Effector memory CD8-positive, alpha-beta T cell (primary cell): ENCODE results near the gene CSH2.
A peak's percentile ranks its signal among the peaks of the same experiment; 100 is the strongest.
"Not testable (repeated sequence)": the region's sequence is repeated elsewhere in the genome, so short reads cannot be mapped to it uniquely, and the experiment has no call there.

ENCODE experiments used
- ATAC-seq: fragments of 150-1000 bp; cut with Tn5 transposase; replicated peaks from 2 replicates; pipeline ENCODE4 v1.10.0; 2021; ENCODE audit warnings: mild to moderate bottlenecking, moderate library complexity
- DNase-seq, 3 experiments: peaks; one replicate each; pipeline ENCODE4 v3.0.0; 2021
- H3K27ac Mint-ChIP-seq, 2 donors: one replicate each; pipeline ENCODE4 v1.8.0; 2022; ENCODE audit warnings: mild to moderate bottlenecking in 2 of 2, mixed read lengths in 2 of 2, moderate library complexity in 2 of 2
- H3K27me3 Mint-ChIP-seq, 2 donors: one replicate each; pipeline ENCODE4 v1.8.0; 2022; ENCODE audit warnings: mixed read lengths in 2 of 2
- H3K36me3 Mint-ChIP-seq: one replicate; pipeline ENCODE4 v1.8.0; 2022; ENCODE audit warnings: mild to moderate bottlenecking, moderate library complexity, mixed read lengths; ENCODE audit not compliant: insufficient read depth
- H3K4me1 Mint-ChIP-seq, 2 donors: one replicate each; pipeline ENCODE4 v1.8.0; 2022; ENCODE audit warnings: low read depth in 2 of 2, mixed read lengths in 2 of 2
- H3K4me3 Mint-ChIP-seq, 2 donors: one replicate each; pipeline ENCODE4 v1.8.0; 2022; ENCODE audit warnings: mild to moderate bottlenecking in 2 of 2, mixed read lengths in 2 of 2, moderate library complexity in 2 of 2
- H3K9me3 Mint-ChIP-seq, 2 donors: one replicate each; pipeline ENCODE4 v1.8.0; 2022; ENCODE audit warnings: mixed read lengths in 2 of 2
- total RNA-seq, 9 experiments: gene quantifications; one replicate each; lab custom pipeline; 2026; lab: John Stamatoyannopoulos, UW

The CSH2 gene
- total RNA-seq, result 0 reads per million in 9 experiments

DNA sequence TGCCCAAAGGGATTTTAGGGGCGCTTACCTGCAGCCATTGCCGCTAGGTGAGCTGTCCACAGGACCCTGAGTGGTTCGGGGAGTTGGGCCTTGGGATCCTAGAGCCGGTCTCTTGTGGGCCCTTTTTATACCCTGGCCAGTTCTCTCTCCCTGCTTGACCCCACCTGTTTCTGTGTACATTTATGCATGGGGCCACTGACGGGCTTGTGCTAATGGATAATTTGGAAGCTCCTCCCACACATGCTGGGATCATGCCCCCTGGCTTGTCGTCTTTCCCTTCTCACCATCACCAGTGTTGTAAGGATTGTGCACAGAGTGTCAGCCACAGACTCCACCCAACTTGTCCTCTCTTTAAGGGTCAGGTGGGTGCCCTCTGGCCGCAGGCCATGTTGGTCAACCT, at the start of gene CSH2:
Gene CSH2, minus strand, starts transcription at position 101 of the 400 bp plus-strand sequence. Its CDS starts 63 bp downstream, at position 38.
- not testable (repeated sequence) for H3K9me3 Mint-ChIP-seq, ATAC-seq, H3K4me3 Mint-ChIP-seq, DNase-seq, H3K27ac Mint-ChIP-seq, H3K4me1 Mint-ChIP-seq, H3K36me3 Mint-ChIP-seq
- peaks cover 18 to 23% of the 10 kb centered on the region in 2 donors for H3K27me3 Mint-ChIP-seq

DNA sequence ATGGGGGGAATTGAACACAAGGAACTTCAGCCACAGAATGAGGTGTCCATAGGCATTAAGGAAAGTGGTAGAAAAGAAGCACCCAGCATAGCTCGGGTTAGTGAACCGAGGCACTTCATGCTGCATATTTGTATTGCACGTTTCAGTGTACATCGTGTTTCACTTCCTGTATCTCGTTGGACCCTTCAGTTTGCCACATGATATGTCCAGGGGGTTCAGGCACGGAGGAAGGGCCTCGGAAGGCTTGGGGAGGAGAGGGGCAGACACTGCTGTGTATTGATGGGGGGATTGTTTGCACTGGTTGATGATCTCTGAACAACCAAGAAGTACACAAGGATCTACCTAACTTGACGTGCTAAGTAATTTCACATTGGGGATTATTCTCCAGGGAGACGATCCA, 48.9 kb upstream of the CSH2 start:
- Mint-ChIP-seq H3K27ac (peak overlapping the region in 1 of 2 donors; percentile 62), H3K4me1 (peaks cover 6 to 12% of the 10 kb centered on the region in 2 donors)
- H3K9me3 Mint-ChIP-seq, DNase-seq, ATAC-seq, H3K4me3 Mint-ChIP-seq, H3K36me3 Mint-ChIP-seq, H3K27me3 Mint-ChIP-seq: not testable (repeated sequence)

DNA sequence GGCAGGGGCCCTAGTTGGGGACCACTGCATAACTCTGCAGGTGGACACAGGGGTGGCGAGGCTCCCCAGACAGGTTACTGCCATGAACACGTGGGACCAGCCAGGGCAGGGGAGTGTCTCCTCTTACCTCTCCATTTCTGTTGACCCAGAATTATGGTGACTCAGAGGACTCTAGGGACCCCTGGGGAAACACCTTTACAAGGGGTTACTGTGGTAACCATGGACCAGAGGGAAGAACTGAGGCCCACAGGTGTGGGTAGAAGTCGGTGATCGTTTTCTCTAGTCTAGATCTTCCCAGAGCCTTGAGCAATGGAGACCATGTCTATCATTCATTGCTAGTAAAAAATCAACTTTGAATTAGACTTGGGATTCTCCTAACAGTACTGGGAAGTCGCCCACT, 47.3 kb upstream of the CSH2 start:
- not testable (repeated sequence) for H3K27ac Mint-ChIP-seq, H3K4me3 Mint-ChIP-seq, ATAC-seq, H3K9me3 Mint-ChIP-seq, DNase-seq, H3K27me3 Mint-ChIP-seq, H3K36me3 Mint-ChIP-seq
- H3K4me1 Mint-ChIP-seq, result peaks cover 6 to 12% of the 10 kb centered on the region in 2 donors

DNA sequence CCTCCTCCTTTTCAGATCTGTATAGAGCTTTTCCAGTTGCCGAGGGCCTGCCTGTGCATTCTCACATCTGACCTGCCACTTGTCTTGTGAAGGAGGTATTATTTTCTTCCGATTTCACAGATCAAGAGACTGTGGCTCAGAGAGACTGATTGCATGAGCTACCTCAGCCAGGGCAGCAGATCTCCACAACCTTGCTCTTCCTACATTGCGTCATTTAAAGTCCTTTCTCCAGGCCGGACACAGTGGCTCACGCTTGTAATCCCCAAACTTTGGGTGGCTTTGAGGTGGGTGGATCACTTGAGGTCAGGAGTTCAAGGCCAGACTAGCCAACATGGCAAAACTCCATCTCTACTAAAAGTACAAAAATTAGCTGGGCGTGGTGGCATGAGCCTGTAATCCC, 46.6 kb upstream of the CSH2 start:
- not testable (repeated sequence) for ATAC-seq, H3K27ac Mint-ChIP-seq, H3K4me3 Mint-ChIP-seq, H3K27me3 Mint-ChIP-seq, DNase-seq, H3K9me3 Mint-ChIP-seq, H3K36me3 Mint-ChIP-seq
- H3K4me1 Mint-ChIP-seq, result peaks cover 6 to 12% of the 10 kb centered on the region in 2 donors

DNA sequence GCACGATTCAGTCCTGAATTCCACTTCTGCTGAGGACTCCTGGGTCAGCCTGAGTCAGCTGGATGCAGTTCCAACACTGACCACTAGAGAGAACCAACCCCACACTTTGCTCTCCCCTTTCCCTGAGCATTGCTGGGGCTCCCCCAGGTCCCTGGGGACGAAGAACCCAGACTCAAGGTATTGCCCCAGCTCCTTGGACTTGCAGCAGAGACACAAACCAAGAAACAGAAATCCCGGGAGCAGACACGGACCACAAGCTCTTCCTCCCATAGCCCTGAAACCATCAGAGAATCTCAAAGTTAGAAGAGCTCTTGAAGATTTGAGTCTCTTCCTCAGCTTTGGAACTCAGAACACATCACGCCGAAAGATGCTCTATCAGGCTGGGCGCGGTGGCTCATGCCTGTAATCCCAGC, 45.8 kb upstream of the CSH2 start:
- Mint-ChIP-seq H3K4me1 (peaks cover 6 to 12% of the 10 kb centered on the region in 2 donors), H3K27ac (peak overlapping the region; percentile 23 to 63), H3K9me3 (no peaks in the 10 kb centered on the region), H3K27me3 (peaks cover 5 to 9% of the 10 kb centered on the region in 2 donors), H3K36me3 (no peaks in the 10 kb centered on the region), H3K4me3 (peak overlapping the region in 1 of 2 donors; percentile 2)
- peak; percentile 97 for ATAC-seq
- peak; percentile 71 to 81 (median 77) for DNase-seq

DNA sequence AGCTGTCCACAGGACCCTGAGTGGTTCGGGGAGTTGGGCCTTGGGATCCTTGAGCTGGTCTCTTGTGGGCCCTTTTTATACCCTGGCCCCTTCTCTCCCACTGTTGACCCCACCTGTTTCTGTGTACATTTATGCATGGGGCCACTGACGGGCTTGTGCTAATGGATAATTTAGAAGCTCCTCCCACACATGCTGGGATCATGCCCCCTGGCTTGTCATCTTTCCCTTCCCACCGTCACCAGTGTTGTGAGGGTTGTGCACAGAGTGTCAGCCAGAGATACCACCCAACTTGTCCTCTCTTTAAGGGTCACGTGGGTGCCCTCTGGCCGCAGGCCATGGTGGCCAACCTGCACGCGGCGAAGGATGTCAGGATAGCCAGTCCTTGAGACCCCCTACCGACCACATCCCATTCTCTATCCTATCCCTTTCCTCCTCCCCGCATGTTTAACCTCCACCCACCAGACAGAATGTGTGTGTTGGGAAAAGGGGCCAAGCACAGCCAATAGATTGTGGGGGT, 45.4 kb upstream of the CSH2 start, which contains the start of gene GH1:
Gene GH1, minus strand, starts transcription at position 51 of the 517 bp plus-strand sequence. CDS start 63 bp downstream, outside the sequence.
- Mint-ChIP-seq H3K4me3 (peak within 1 kb of the TSS in 1 of 2 donors; percentile 2), H3K4me1 (peaks cover 6 to 12% of the 10 kb centered on the region in 2 donors), H3K27ac (peak within 1 kb of the TSS; percentile 23 to 63)
- not testable (repeated sequence) for H3K9me3 Mint-ChIP-seq, H3K27me3 Mint-ChIP-seq, DNase-seq, ATAC-seq, H3K36me3 Mint-ChIP-seq

DNA sequence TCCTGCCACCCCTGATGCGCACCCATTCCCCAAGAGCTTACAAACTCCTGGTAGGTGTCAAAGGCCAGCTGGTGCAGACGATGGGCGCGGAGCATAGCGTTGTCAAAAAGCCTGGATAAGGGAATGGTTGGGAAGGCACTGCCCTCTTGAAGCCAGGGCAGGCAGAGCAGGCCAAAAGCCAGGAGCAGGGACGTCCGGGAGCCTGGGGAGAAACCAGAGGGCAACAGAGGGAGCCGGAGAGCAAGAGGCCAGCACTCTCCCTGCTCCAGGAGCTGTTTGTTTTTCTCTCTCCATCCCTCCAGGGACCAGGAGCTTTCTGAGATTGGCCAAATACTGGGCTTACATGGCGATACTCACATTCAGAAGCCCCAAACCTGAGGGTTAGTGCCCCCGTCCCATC, 44.8 kb upstream of the CSH2 start:
- H3K4me3 Mint-ChIP-seq, result no peak overlapping the region
- H3K36me3 Mint-ChIP-seq, result no peaks in the 10 kb centered on the region
- ATAC-seq, result no peak
- peaks cover 6 to 12% of the 10 kb centered on the region in 2 donors for H3K4me1 Mint-ChIP-seq
- DNase-seq, result no peak
- peaks cover 5 to 9% of the 10 kb centered on the region in 2 donors for H3K27me3 Mint-ChIP-seq
- no peaks in the 10 kb centered on the region for H3K9me3 Mint-ChIP-seq
- H3K27ac Mint-ChIP-seq, result no peak overlapping the region

DNA sequence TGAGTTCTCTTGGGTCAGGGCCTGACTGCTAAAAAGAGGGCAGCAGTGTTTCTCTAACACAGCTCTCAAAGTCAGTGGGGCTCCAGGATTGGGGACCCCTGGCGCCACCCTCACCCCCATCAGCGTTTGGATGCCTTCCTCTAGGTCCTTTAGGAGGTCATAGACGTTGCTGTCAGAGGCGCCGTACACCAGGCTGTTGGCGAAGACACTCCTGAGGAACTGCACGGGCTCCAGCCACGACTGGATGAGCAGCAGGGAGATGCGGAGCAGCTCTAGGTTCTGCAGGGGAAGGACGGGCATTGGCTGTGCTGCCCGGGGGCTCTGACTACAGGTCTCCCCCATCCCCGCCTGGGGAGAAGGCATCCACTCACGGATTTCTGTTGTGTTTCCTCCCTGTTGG, 44.2 kb upstream of the CSH2 start:
- no peak overlapping the region for H3K27ac Mint-ChIP-seq
- peaks cover 6 to 12% of the 10 kb centered on the region in 2 donors for H3K4me1 Mint-ChIP-seq
- no peaks in the 10 kb centered on the region for H3K36me3 Mint-ChIP-seq
- H3K9me3 Mint-ChIP-seq, result no peaks in the 10 kb centered on the region
- H3K4me3 Mint-ChIP-seq, result no peak overlapping the region
- DNase-seq (no peak), ATAC-seq (no peak)
- H3K27me3 Mint-ChIP-seq, result peaks cover 5 to 9% of the 10 kb centered on the region in 2 donors

DNA sequence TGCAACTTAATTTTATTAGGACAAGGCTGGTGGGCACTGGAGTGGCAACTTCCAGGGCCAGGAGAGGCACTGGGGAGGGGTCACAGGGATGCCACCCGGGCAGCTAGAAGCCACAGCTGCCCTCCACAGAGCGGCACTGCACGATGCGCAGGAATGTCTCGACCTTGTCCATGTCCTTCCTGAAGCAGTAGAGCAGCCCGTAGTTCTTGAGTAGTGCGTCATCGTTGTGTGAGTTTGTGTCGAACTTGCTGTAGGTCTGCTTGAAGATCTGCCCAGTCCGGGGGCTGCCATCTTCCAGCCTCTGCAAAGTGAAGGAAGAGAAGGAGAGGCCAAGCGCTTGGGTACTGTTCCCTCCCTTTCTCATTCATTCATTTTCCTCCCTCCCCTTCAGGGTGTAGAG, 43.7 kb upstream of the CSH2 start:
- not testable (repeated sequence) for H3K4me1 Mint-ChIP-seq, H3K4me3 Mint-ChIP-seq, H3K27me3 Mint-ChIP-seq, DNase-seq, H3K9me3 Mint-ChIP-seq, H3K27ac Mint-ChIP-seq, ATAC-seq, H3K36me3 Mint-ChIP-seq

DNA sequence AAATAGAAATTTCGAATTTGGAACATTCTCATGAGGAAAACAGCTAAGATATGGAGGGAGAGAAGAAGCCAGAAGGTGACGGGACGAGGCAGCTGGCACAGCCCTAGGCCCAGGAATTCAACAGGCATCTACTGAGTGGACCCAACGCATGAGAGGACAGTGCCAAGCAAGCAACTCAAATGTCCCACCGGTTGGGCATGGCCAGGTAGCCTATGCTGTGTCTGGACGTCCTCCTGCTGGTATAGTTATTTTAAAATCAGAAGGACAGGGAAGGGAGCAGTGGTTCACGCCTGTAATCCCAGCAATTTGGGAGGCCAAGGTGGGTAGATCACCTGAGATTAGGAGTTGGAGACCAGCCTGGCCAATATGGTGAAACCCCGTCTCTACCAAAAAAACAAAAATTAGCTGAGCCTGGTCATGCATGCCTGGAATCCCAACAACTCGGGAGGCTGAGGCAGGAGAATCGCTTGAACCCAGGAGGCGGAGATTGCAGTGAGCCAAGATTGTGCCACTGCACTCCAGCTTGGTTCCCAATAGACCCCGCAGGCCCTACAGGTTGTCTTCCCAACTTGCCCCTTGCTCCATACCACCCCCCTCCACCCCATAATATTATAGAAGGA, 43.2 kb upstream of the CSH2 start:
- DNase-seq (no peak), ATAC-seq (no peak)
- Mint-ChIP-seq H3K4me1 (peaks cover 6 to 12% of the 10 kb centered on the region in 2 donors), H3K4me3 (no peak overlapping the region), H3K36me3 (no peaks in the 10 kb centered on the region), H3K9me3 (no peaks in the 10 kb centered on the region), H3K27me3 (peaks cover 5 to 10% of the 10 kb centered on the region in 2 donors), H3K27ac (no peak overlapping the region)

DNA sequence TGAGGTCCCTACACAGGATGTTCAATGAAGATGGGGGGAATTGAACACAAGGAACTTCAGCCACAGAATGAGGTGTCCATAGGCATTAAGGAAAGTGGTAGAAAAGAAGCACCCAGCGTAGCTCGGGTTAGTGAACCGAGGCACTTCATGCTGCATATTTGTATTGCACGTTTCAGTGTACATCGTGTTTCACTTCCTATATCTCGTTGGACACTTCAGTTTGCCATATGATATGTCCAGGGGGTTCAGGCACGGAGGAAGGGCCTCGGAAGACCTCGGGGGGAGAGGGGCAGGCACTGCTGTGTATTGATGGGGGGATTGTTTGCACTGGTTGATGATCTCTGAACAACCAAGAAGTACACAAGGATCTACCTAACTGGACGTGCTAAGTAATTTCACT, 42.3 kb upstream of the CSH2 start:
- ATAC-seq, DNase-seq, H3K27ac Mint-ChIP-seq, H3K4me3 Mint-ChIP-seq, H3K9me3 Mint-ChIP-seq, H3K36me3 Mint-ChIP-seq: not testable (repeated sequence)
- Mint-ChIP-seq H3K4me1 (peaks cover 9 to 16% of the 10 kb centered on the region in 2 donors), H3K27me3 (peaks cover 10 to 18% of the 10 kb centered on the region in 2 donors)

DNA sequence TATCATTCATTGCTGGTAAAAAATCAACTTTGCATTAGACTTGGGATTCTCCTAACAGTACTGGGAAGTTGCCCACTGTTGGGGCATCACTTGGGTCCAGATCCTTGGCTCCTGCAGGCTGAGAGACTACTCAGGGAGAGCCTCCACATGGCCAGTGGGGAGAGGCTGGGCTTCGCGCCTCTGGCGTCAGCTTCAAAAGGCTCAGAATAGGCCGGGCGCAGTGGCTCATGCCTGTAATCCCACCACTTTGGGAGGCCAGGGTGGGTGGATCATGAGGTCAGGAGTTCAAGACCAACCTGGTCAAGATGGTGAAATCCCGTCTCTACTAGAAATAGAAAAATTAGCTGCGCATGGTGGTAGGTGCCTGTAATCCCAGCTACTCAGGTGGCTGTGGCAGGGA, 41.0 kb upstream of the CSH2 start:
- H3K9me3 Mint-ChIP-seq, result no peaks in the 10 kb centered on the region
- DNase-seq (no peak), ATAC-seq (no peak)
- peaks cover 10 to 17% of the 10 kb centered on the region in 2 donors for H3K27me3 Mint-ChIP-seq
- no peak overlapping the region for H3K4me3 Mint-ChIP-seq
- peaks cover 9 to 13% of the 10 kb centered on the region in 2 donors for H3K4me1 Mint-ChIP-seq
- H3K27ac Mint-ChIP-seq, result no peak overlapping the region
- peaks cover 4% of the 10 kb centered on the region for H3K36me3 Mint-ChIP-seq

DNA sequence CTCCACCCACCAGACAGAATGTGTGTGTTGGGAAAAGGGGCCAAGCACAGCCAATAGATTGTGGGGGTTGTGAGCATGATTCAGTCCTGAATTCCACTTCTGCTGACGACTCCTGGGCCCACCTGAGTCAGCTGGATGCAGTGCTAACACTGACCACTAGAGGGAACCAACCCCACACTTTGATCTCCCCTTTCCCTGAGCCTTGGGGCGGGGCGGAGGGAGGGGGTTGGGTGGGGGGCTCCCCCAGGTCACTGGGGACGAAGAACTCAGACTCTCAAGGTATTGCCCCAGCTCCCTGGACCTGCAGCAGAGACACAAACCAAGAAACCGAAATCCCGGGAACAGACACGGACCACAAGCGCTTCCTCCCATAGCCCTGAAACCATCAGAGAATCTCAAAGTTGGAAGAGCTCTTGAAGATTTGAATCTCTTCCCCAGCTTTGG, 38.2 kb upstream of the CSH2 start:
- Mint-ChIP-seq H3K9me3 (no peaks in the 10 kb centered on the region), H3K4me3 (no peak overlapping the region), H3K4me1 (peaks cover 3 to 8% of the 10 kb centered on the region in 2 donors), H3K36me3 (peaks cover 4% of the 10 kb centered on the region), H3K27ac (no peak overlapping the region), H3K27me3 (peaks cover 5 to 9% of the 10 kb centered on the region in 2 donors)
- peak; percentile 81 for ATAC-seq
- peak; percentile 60 to 71 (median 64) for DNase-seq

DNA sequence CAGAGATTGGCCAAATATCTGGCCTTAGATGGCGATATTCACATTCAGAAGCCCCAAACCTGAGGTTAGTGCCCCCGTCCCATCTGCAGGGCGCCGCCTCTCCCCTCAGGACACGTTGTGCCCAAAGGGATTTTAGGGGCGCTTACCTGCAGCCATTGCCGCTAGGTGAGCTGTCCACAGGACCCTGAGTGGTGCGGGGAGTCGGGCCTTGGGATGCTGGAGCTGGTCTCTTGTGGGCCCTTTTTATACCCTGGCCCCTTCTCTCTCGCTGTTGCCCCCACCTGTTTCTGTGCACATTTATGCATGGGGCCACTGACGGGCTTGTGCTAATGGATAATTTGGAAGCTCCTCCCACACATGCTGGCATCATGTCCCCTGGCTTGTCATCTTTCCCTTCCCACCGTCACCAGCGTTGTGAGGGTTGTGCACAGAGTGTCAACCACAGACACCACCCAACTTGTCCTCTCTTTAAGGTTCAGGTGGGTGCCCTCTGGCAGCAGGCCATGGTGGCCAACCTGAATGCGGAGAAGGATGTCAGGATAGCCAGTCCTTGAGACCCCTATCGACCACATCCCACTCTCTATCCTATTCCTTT, 37.7 kb upstream of the CSH2 start, which contains the start of gene CSHL1:
Gene CSHL1, minus strand, starts transcription at position 218 of the 595 bp plus-strand sequence. Its CDS starts 62 bp downstream, at position 156.
- peaks cover 7% of the 10 kb centered on the region for H3K36me3 Mint-ChIP-seq
- no peak within 1 kb of the TSS for H3K4me3 Mint-ChIP-seq
- H3K4me1 Mint-ChIP-seq, result peaks cover 3 to 8% of the 10 kb centered on the region in 2 donors
- ATAC-seq, result no peak
- no peaks in the 10 kb centered on the region for H3K9me3 Mint-ChIP-seq
- DNase-seq, result no peak
- H3K27me3 Mint-ChIP-seq, result peaks cover 5 to 9% of the 10 kb centered on the region in 2 donors
- H3K27ac Mint-ChIP-seq, result no peak within 1 kb of the TSS
